Measurements from ENCODE around the gene PAK1. TPM values are rescaled to one million over a fixed set of nuclear protein-coding genes. Genes with fewer than 3 reads are reported as not detected.

The PAK1 gene
- total and polyA plus RNA-seq, 2 donors (not counting 3 experiments of a cell fraction or from before 2014, with no cell fraction given) = 5.6 to 12.9 TPM

DNA sequence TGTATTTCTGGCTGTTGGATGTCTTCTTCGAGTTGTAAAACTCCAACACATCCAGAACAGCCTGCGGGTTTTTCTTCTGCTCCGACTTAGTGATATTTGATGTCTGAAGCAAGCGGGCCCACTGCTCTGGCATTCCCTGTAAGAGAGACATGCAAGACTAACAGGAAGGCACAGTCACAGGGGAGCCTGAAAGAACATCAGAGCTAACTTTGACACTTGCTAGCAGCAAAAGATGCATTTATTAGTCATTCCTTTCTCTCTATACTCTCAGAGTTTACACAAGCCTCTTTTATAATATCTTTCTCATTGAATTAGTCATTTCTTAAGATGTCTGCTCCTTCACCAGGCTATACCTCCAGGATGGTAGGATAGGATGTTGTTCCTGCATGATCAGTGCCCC is 94.6 kb downstream of the PAK1 start:
- FAIRE-seq (no peak), DNase-seq (ENCODE audit: low read depth, low spot score) (no peak)
- H3K79me2 ChIP-seq (ENCODE audit: control insufficient read depth, insufficient read depth, low read length) = no peaks in the 10 kb centered on the region
- no peaks in the 10 kb centered on the region for H3K27me3 ChIP-seq (ENCODE audit: control insufficient read depth in 2 of 2, insufficient read depth in 2 of 2, low read length in 2 of 2)
- no peak overlapping the region for H2AFZ ChIP-seq (ENCODE audit: low read depth, low read length)
- no peaks in the 10 kb centered on the region for H3K36me3 ChIP-seq (ENCODE audit: control insufficient read depth in 2 of 2, extremely low read depth in 1 of 2, insufficient read depth in 2 of 2, low read length in 2 of 2)
- H4K20me1 ChIP-seq (replicated peaks; ENCODE audit: control insufficient read depth, extremely low read depth, insufficient read depth, low read length) = no peaks in the 10 kb centered on the region
- TF ChIP-seq, protein P1, sequence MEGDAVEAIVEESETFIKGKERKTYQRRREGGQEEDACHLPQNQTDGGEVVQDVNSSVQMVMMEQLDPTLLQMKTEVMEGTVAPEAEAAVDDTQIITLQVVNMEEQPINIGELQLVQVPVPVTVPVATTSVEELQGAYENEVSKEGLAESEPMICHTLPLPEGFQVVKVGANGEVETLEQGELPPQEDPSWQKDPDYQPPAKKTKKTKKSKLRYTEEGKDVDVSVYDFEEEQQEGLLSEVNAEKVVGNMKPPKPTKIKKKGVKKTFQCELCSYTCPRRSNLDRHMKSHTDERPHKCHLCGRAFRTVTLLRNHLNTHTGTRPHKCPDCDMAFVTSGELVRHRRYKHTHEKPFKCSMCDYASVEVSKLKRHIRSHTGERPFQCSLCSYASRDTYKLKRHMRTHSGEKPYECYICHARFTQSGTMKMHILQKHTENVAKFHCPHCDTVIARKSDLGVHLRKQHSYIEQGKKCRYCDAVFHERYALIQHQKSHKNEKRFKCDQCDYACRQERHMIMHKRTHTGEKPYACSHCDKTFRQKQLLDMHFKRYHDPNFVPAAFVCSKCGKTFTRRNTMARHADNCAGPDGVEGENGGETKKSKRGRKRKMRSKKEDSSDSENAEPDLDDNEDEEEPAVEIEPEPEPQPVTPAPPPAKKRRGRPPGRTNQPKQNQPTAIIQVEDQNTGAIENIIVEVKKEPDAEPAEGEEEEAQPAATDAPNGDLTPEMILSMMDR (IDR thresholded peaks at IDR 0.05; ENCODE audit: extremely low read depth in 1 of 2, insufficient read depth in 1 of 2, low read depth in 1 of 2, low read length in 2 of 2) = no peak
- TF ChIP-seq FOS (IDR thresholded peaks at IDR 0.05; ENCODE audit: borderline replicate concordance, insufficient read depth, low read length) = peak; percentile 65
- TF ChIP-seq JUN (IDR thresholded peaks at IDR 0.05; ENCODE audit: borderline replicate concordance, insufficient read depth, insufficient read length, low read depth) = no peak
- no peak for TF ChIP-seq EZH2 (IDR thresholded peaks at IDR 0.05; ENCODE audit: borderline replicate concordance, low read depth, low read length, severe bottlenecking)
- no peak for TF ChIP-seq POLR2AphosphoS5 (IDR thresholded peaks at IDR 0.05; ENCODE audit: insufficient read depth, low read depth, low read length)
- TF ChIP-seq, protein P2, sequence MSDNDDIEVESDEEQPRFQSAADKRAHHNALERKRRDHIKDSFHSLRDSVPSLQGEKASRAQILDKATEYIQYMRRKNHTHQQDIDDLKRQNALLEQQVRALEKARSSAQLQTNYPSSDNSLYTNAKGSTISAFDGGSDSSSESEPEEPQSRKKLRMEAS (IDR thresholded peaks at IDR 0.05; ENCODE audit: insufficient read depth, insufficient read length) = no peak
- TF ChIP-seq GATA2 (IDR thresholded peaks at IDR 0.05; ENCODE audit: insufficient read depth, insufficient read length, low read depth, low read length) = peak; percentile 11
- no peak for TF ChIP-seq MYC (IDR thresholded peaks at IDR 0.05; ENCODE audit: low read depth, low read length)
- TF ChIP-seq POLR2A (IDR thresholded peaks at IDR 0.05; ENCODE audit: low read depth, low read length) = no peak
- H3K9me3 ChIP-seq (replicated peaks; ENCODE audit: control insufficient read depth, insufficient read depth, low read length) = no peaks in the 10 kb centered on the region
- dilution Hi-C loops (cut with MboI; ENCODE audit: extremely low pct_ligation_motif_present, low sequenced_read_pairs) (no loop called here), intact Hi-C loops (cut with micrococcal nuclease) (loop anchor here (10.0 kb wide), 1 partner anchor 166 kb away; no protein-coding TSS in a partner anchor)
- POLR2A ChIA-PET = no interaction called here
- H3K4me3 ChIP-seq (replicated peaks in 1 of 3; ENCODE audit: insufficient read depth in 1 of 3, low read depth in 1 of 3, low read length in 3 of 3) = no peak overlapping the region
- H3K27ac ChIP-seq (ENCODE audit: insufficient read depth, low read depth, low read length) = no peak overlapping the region
- BruUV-seq (replicated peaks) = no TSS peak
- no peaks in the 10 kb centered on the region for H3K9me1 ChIP-seq (replicated peaks; ENCODE audit: control insufficient read depth, extremely low read depth, insufficient read depth, low read length)
- H3K9ac ChIP-seq (replicated peaks; ENCODE audit: extremely low read depth, insufficient read depth, low read length) = no peak overlapping the region
- H3K4me2 ChIP-seq (ENCODE audit: insufficient read depth, low read length) = no peak overlapping the region
- CTCF ChIA-PET = interaction anchor here (0.6 to 1.7 kb wide), 3 partner anchors 31 to 169 kb away, joined by 3 read pairs; no protein-coding TSS in a partner anchor
- peaks cover 18% of the 10 kb centered on the region for H3K4me1 ChIP-seq (ENCODE audit: control insufficient read depth, extremely low read depth, insufficient read depth, low read length)

Data from endothelial cell of umbilical vein (primary cell).